ENCODE results near the gene SLC5A4. TPM values are rescaled to one million over a fixed set of nuclear protein-coding genes. Genes with fewer than 3 reads are reported as not detected.

The SLC5A4 gene
- total and polyA plus RNA-seq, 2 donors (not counting 1 experiment from before 2014, with no cell fraction given) = not detected

DNA sequence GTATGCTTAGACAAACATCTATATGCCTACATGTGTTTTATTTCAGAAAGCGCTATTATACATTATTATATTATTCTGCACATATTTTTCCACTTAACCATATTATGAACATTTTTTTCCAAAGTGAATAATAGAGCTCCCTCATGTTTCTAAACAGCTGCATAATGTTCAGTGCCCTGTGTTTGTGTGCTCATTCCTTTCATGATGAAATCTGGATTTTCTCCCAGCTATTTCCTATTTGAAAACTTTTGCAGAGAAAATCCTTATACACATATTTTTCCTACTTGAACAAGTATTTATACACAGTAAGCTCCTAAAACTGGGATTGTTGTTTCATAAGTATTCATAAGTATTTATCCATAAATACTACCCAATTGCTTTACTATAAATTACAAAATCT, 32.2 kb downstream of the SLC5A4 start:
- H3K9me3 Mint-ChIP-seq (ENCODE audit: insufficient read depth) = no peaks in the 10 kb centered on the region
- no peak overlapping the region for H3K27ac Mint-ChIP-seq
- no peak overlapping the region for H2AFZ ChIP-seq (ENCODE audit: insufficient read depth, low read depth, low read length, poor library complexity, severe bottlenecking)
- no peak overlapping the region for H3K4me3 Mint-ChIP-seq
- no peak overlapping the region for H3K4me3 ChIP-seq (ENCODE audit: control extremely low read depth in 1 of 5, extremely low read depth in 1 of 5, insufficient read depth in 1 of 5, low read depth in 2 of 5, low read length in 4 of 5)
- no CpG with 5 or more reads among the region's 1 CpG for WGBS (ENCODE audit: insufficient coverage)
- H4K20me1 ChIP-seq (ENCODE audit: control insufficient read depth, insufficient read depth, low read length, poor library complexity, severe bottlenecking) = no peaks in the 10 kb centered on the region
- DNase-seq = no peak
- no peak overlapping the region for H3K27ac ChIP-seq (ENCODE audit: low read length in 2 of 2)
- no peaks in the 10 kb centered on the region for H3K79me2 ChIP-seq (ENCODE audit: control insufficient read depth, insufficient read depth, low read length)
- no peaks in the 10 kb centered on the region for H3K4me1 ChIP-seq (ENCODE audit: control insufficient read depth in 2 of 2, insufficient read depth in 2 of 2, low read length in 2 of 2)
- ATAC-seq (ENCODE audit: low read depth) = no peak
- H3K4me2 ChIP-seq (replicated peaks; ENCODE audit: low read depth, low read length, poor library complexity, severe bottlenecking) = no peak overlapping the region
- H3K9ac ChIP-seq (ENCODE audit: low read length) = no peak overlapping the region
- POLR2A ChIA-PET = no interaction called here
- H3K4me1 Mint-ChIP-seq = no peaks in the 10 kb centered on the region
- no peaks in the 10 kb centered on the region for H3K9me3 ChIP-seq (ENCODE audit: control extremely low read depth in 1 of 3, control insufficient read depth in 2 of 3, insufficient read depth in 1 of 3, low read length in 2 of 3)
- H3K27me3 Mint-ChIP-seq = peaks cover 26% of the 10 kb centered on the region
- intact Hi-C loops (cut with micrococcal nuclease) = no loop called here
- TF ChIP-seq, protein P1, sequence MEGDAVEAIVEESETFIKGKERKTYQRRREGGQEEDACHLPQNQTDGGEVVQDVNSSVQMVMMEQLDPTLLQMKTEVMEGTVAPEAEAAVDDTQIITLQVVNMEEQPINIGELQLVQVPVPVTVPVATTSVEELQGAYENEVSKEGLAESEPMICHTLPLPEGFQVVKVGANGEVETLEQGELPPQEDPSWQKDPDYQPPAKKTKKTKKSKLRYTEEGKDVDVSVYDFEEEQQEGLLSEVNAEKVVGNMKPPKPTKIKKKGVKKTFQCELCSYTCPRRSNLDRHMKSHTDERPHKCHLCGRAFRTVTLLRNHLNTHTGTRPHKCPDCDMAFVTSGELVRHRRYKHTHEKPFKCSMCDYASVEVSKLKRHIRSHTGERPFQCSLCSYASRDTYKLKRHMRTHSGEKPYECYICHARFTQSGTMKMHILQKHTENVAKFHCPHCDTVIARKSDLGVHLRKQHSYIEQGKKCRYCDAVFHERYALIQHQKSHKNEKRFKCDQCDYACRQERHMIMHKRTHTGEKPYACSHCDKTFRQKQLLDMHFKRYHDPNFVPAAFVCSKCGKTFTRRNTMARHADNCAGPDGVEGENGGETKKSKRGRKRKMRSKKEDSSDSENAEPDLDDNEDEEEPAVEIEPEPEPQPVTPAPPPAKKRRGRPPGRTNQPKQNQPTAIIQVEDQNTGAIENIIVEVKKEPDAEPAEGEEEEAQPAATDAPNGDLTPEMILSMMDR (IDR thresholded peaks at IDR 0.05) = no peak
- no peak for TF ChIP-seq EZH2 (IDR thresholded peaks at IDR 0.05; ENCODE audit: borderline replicate concordance, insufficient read depth, low read depth, low read length, poor library complexity, severe bottlenecking)
- no peaks in the 10 kb centered on the region for H3K27me3 ChIP-seq (replicated peaks in 1 of 4; ENCODE audit: control extremely low read depth in 1 of 4, control insufficient read depth in 3 of 4, insufficient read depth in 4 of 4, low read length in 3 of 4)
- CTCF ChIA-PET = interaction anchor here (2.5 kb wide), 1 partner anchor 43 kb away, joined by 7 read pairs; no protein-coding TSS in a partner anchor
- H3K36me3 ChIP-seq (replicated peaks in 1 of 2; ENCODE audit: control extremely low read depth in 1 of 2, control insufficient read depth in 1 of 2, extremely low read depth in 1 of 2, insufficient read depth in 2 of 2, low read length in 1 of 2) = no peaks in the 10 kb centered on the region

DNA sequence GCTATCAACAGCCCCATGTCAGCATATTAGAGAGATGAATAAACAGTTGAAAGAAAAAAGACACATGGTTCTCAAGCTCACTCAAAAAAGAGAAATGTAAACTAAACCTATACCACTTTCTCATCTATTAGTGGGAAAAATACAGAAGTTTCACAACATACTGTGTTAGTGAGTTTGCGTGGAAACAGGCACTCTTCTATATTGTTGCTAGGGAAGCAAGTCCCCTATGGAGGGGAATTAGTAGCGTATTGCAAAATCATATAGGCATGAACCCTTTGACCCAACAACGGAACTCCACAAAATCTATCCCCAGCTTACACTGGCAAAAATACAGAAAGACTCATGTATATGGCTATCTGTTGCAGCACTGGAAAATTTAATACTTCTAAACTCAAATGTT, 36.1 kb downstream of the SLC5A4 start:
- DNase-seq = no peak
- intact Hi-C loops (cut with micrococcal nuclease) = no loop called here
- Histone ChIP-seq H3K9me3 (ENCODE audit: control extremely low read depth in 1 of 3, control insufficient read depth in 2 of 3, insufficient read depth in 1 of 3, low read length in 2 of 3) (no peaks in the 10 kb centered on the region), H3K27me3 (replicated peaks in 1 of 4; ENCODE audit: control extremely low read depth in 1 of 4, control insufficient read depth in 3 of 4, insufficient read depth in 4 of 4, low read length in 3 of 4) (peaks cover 0 to 5% (median 2%) of the 10 kb centered on the region in 4 experiments), H4K20me1 (ENCODE audit: control insufficient read depth, insufficient read depth, low read length, poor library complexity, severe bottlenecking) (no peaks in the 10 kb centered on the region), H3K9ac (ENCODE audit: low read length) (no peak overlapping the region), H3K4me3 (ENCODE audit: control extremely low read depth in 1 of 5, extremely low read depth in 1 of 5, insufficient read depth in 1 of 5, low read depth in 2 of 5, low read length in 4 of 5) (no peak overlapping the region), H3K27ac (ENCODE audit: low read length in 2 of 2) (no peak overlapping the region), H3K36me3 (replicated peaks in 1 of 2; ENCODE audit: control extremely low read depth in 1 of 2, control insufficient read depth in 1 of 2, extremely low read depth in 1 of 2, insufficient read depth in 2 of 2, low read length in 1 of 2) (no peaks in the 10 kb centered on the region), H3K4me1 (ENCODE audit: control insufficient read depth in 2 of 2, insufficient read depth in 2 of 2, low read length in 2 of 2) (no peaks in the 10 kb centered on the region), H3K4me2 (replicated peaks; ENCODE audit: low read depth, low read length, poor library complexity, severe bottlenecking) (no peak overlapping the region), H2AFZ (ENCODE audit: insufficient read depth, low read depth, low read length, poor library complexity, severe bottlenecking) (no peak overlapping the region), H3K79me2 (ENCODE audit: control insufficient read depth, insufficient read depth, low read length) (no peaks in the 10 kb centered on the region)
- TF ChIP-seq EZH2 (IDR thresholded peaks at IDR 0.05; ENCODE audit: borderline replicate concordance, insufficient read depth, low read depth, low read length, poor library complexity, severe bottlenecking) = no peak
- TF ChIP-seq, protein P1 (IDR thresholded peaks at IDR 0.05) = no peak
- WGBS (ENCODE audit: insufficient coverage) = no CpG with 5 or more reads among the region's 3 CpGs
- Mint-ChIP-seq H3K4me1 (no peaks in the 10 kb centered on the region), H3K27ac (no peak overlapping the region), H3K27me3 (peaks cover 21% of the 10 kb centered on the region), H3K4me3 (no peak overlapping the region), H3K9me3 (ENCODE audit: insufficient read depth) (peaks cover 3% of the 10 kb centered on the region)
- ChIA-PET POLR2A (no interaction called here), CTCF (interaction anchor here (0.7 kb wide), 1 partner anchor 11 kb away, joined by 3 read pairs; no protein-coding TSS in a partner anchor)
- ATAC-seq (ENCODE audit: low read depth) = no peak

Data from B cell (primary cell).